Measurements from ENCODE around the gene CD3E.

DNA sequence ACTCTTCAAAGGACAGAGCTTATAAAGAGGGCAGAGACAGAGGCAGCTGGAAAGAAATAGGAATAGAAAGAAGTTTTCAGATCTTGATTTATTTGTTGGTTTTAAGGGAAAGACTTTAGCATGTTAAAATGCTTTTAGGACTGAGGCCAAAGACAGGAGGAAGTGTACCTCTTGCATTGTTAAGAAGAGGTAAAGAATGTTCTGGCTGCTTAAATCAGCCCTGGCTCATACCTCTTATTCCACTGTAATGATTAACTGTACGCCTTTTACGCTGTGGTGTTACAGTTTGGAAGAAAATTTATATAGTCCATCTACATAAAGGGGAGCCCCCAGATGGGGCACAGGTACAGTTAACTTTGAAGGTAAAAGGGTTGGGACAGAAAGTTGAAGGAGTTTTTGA, 30.3 kb upstream of the CD3E start:
- TF ChIP-seq, protein P1, sequence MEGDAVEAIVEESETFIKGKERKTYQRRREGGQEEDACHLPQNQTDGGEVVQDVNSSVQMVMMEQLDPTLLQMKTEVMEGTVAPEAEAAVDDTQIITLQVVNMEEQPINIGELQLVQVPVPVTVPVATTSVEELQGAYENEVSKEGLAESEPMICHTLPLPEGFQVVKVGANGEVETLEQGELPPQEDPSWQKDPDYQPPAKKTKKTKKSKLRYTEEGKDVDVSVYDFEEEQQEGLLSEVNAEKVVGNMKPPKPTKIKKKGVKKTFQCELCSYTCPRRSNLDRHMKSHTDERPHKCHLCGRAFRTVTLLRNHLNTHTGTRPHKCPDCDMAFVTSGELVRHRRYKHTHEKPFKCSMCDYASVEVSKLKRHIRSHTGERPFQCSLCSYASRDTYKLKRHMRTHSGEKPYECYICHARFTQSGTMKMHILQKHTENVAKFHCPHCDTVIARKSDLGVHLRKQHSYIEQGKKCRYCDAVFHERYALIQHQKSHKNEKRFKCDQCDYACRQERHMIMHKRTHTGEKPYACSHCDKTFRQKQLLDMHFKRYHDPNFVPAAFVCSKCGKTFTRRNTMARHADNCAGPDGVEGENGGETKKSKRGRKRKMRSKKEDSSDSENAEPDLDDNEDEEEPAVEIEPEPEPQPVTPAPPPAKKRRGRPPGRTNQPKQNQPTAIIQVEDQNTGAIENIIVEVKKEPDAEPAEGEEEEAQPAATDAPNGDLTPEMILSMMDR (IDR thresholded peaks at IDR 0.05) = no peak
- no peak for TF ChIP-seq POLR2A (IDR thresholded peaks at IDR 0.05)
- TF ChIP-seq EP300 (IDR thresholded peaks at IDR 0.05) = no peak

Data from tibial nerve (tissue), 4 donors.